Mucosa of rectum (tissue), 2 donors: ENCODE results near the gene GMEB2.

ENCODE experiments used
- H3K27ac ChIP-seq, 2 donors: one replicate each; pipeline ENCODE4 v1.7.0; 2013; ENCODE audit warnings: inconsistent platforms in 2 of 2, low read depth in 2 of 2, low read length in 2 of 2
- H3K27me3 ChIP-seq, 2 donors: one replicate each; pipeline ENCODE4 v1.7.0; 2013; ENCODE audit warnings: low read length in 2 of 2; ENCODE audit not compliant: control insufficient read depth in 2 of 2, insufficient read depth in 2 of 2
- H3K36me3 ChIP-seq, 2 donors: one replicate each; pipeline ENCODE4 v1.7.0; 2013; ENCODE audit warnings: low read length in 2 of 2; ENCODE audit not compliant: control insufficient read depth in 2 of 2, insufficient read depth in 2 of 2
- H3K4me1 ChIP-seq, 2 donors: one replicate each; pipeline ENCODE4 v1.7.0; 2013; ENCODE audit warnings: low read length in 2 of 2, mild to moderate bottlenecking in 1 of 2; ENCODE audit not compliant: control insufficient read depth in 2 of 2, insufficient read depth in 2 of 2
- H3K4me3 ChIP-seq, 2 donors: one replicate each; pipeline ENCODE4 v1.7.0; 2013; ENCODE audit warnings: low read length in 2 of 2
- H3K9ac ChIP-seq, 2 donors: one replicate each; pipeline ENCODE4 v1.7.0; 2013; ENCODE audit warnings: low read length in 2 of 2, low read depth in 1 of 2, mild to moderate bottlenecking in 1 of 2
- H3K9me3 ChIP-seq, 2 donors: one replicate each; pipeline ENCODE4 v1.7.0; 2013; ENCODE audit warnings: low read length in 2 of 2; ENCODE audit not compliant: control insufficient read depth in 2 of 2
- donor health status: healthy.
- donor health status: Normal muscosa, but diverticular disease.

Gene GMEB2

GRCh38 chr20:63565699-63566335 lies 61.1 kb downstream of the GMEB2 start:
- no peaks in the 10 kb centered on the region for H3K27me3 ChIP-seq
- no peak overlapping the region for H3K4me3 ChIP-seq
- H3K36me3 ChIP-seq: peaks cover 23 to 27% of the 10 kb centered on the region in 2 donors
- peaks cover 0 to 5% of the 10 kb centered on the region in 2 donors for H3K4me1 ChIP-seq
- H3K27ac ChIP-seq: no peak overlapping the region
- H3K9me3 ChIP-seq: no peaks in the 10 kb centered on the region
- no peak overlapping the region for H3K9ac ChIP-seq

- Histone ChIP-seq H3K27ac (no peak overlapping the region), H3K4me1 (peaks cover 0 to 5% of the 10 kb centered on the region in 2 donors), H3K27me3 (no peaks in the 10 kb centered on the region), H3K4me3 (no peak overlapping the region), H3K36me3 (peaks cover 30 to 33% of the 10 kb centered on the region in 2 donors), H3K9me3 (no peaks in the 10 kb centered on the region), H3K9ac (no peak overlapping the region)
Measured at GRCh38 chr20:63565021-63565698, 61.7 kb downstream of the GMEB2 start.

GRCh38 chr20:63564036-63564810 lies 62.7 kb downstream of the GMEB2 start:
- peaks cover 0 to 5% of the 10 kb centered on the region in 2 donors for H3K4me1 ChIP-seq
- peaks cover 30 to 35% of the 10 kb centered on the region in 2 donors for H3K36me3 ChIP-seq
- H3K9ac ChIP-seq: no peak overlapping the region
- H3K9me3 ChIP-seq: no peaks in the 10 kb centered on the region
- H3K27ac ChIP-seq: no peak overlapping the region
- no peak overlapping the region for H3K4me3 ChIP-seq
- H3K27me3 ChIP-seq: no peaks in the 10 kb centered on the region

GRCh38 chr20:63563225-63563935 lies 63.5 kb downstream of the GMEB2 start:
- Histone ChIP-seq H3K27me3 (no peaks in the 10 kb centered on the region), H3K36me3 (peaks cover 30 to 35% of the 10 kb centered on the region in 2 donors), H3K9ac (no peak overlapping the region), H3K27ac (no peak overlapping the region), H3K9me3 (no peaks in the 10 kb centered on the region), H3K4me1 (peaks cover 0 to 4% of the 10 kb centered on the region in 2 donors), H3K4me3 (no peak overlapping the region)

- H3K4me1 ChIP-seq: peaks cover 0 to 2% of the 10 kb centered on the region in 2 donors
- H3K9ac ChIP-seq: no peak overlapping the region
- H3K36me3 ChIP-seq: peaks cover 30 to 35% of the 10 kb centered on the region in 2 donors
- no peak overlapping the region for H3K27ac ChIP-seq
- H3K4me3 ChIP-seq: no peak overlapping the region
- no peaks in the 10 kb centered on the region for H3K9me3 ChIP-seq
- H3K27me3 ChIP-seq: no peaks in the 10 kb centered on the region
Measured at GRCh38 chr20:63562461-63563224, 64.3 kb downstream of the GMEB2 start.

GRCh38 chr20:63561624-63562396 lies 65.1 kb downstream of the GMEB2 start:
- Histone ChIP-seq H3K27me3 (no peaks in the 10 kb centered on the region), H3K9me3 (no peaks in the 10 kb centered on the region), H3K4me3 (no peak overlapping the region), H3K36me3 (peaks cover 30 to 35% of the 10 kb centered on the region in 2 donors), H3K27ac (no peak overlapping the region), H3K4me1 (peaks cover 0 to 2% of the 10 kb centered on the region in 2 donors), H3K9ac (no peak overlapping the region)

GRCh38 chr20:63560856-63561609 lies 65.9 kb downstream of the GMEB2 start:
- Histone ChIP-seq H3K9me3 (no peaks in the 10 kb centered on the region), H3K9ac (no peak overlapping the region), H3K4me3 (no peak overlapping the region), H3K27me3 (no peaks in the 10 kb centered on the region), H3K27ac (no peak overlapping the region), H3K4me1 (peaks cover 0 to 2% of the 10 kb centered on the region in 2 donors), H3K36me3 (peaks cover 29 to 35% of the 10 kb centered on the region in 2 donors)

- no peak overlapping the region for H3K27ac ChIP-seq
- H3K9ac ChIP-seq: no peak overlapping the region
- H3K4me1 ChIP-seq: peaks cover 0 to 2% of the 10 kb centered on the region in 2 donors
- H3K36me3 ChIP-seq: peaks cover 23 to 35% of the 10 kb centered on the region in 2 donors
- no peak overlapping the region for H3K4me3 ChIP-seq
- H3K9me3 ChIP-seq: no peaks in the 10 kb centered on the region
- H3K27me3 ChIP-seq: no peaks in the 10 kb centered on the region
Measured at GRCh38 chr20:63560333-63560805, 66.5 kb downstream of the GMEB2 start.
